HEK293 (cell line): Measurements from ENCODE around the gene DLL4.

Source experiments
- MEIS1 ChIP-seq: sonication (generic); formaldehyde crosslinking; IDR thresholded peaks from 2 replicates; pipeline ENCODE4 v1.8.1; 2022; ENCODE audit warnings: missing genetic modification reagents, mild to moderate bottlenecking, borderline replicate concordance
- SP3 ChIP-seq: fragments of 450-650 bp; formaldehyde crosslinking; IDR thresholded peaks from 2 replicates; pipeline ENCODE4 v1.5.1; 2016; ENCODE audit warnings: missing biosample characterization, missing genetic modification characterization
- YY1 ChIP-seq: fragments of 450-650 bp; formaldehyde crosslinking; IDR thresholded peaks from 2 replicates; pipeline ENCODE4 v1.5.1; 2018; ENCODE audit warnings: missing biosample characterization, missing genetic modification characterization
- ZNF585B ChIP-seq: fragments of 450-650 bp; formaldehyde crosslinking; IDR thresholded peaks from 2 replicates; pipeline ENCODE4 v1.5.1; 2016; ENCODE audit warnings: missing biosample characterization, missing genetic modification characterization
- ZNF621 ChIP-seq: fragments of 450-650 bp; formaldehyde crosslinking; IDR thresholded peaks from 2 replicates; pipeline ENCODE4 v1.5.1; 2017; ENCODE audit warnings: missing biosample characterization, missing genetic modification characterization
- TF ChIP-seq, protein P1 (sequence below): fragments of 450-650 bp; formaldehyde crosslinking; IDR thresholded peaks from 2 replicates; pipeline ENCODE4 v1.5.1; 2016; ENCODE audit warnings: missing biosample characterization, missing genetic modification characterization

DNA sequence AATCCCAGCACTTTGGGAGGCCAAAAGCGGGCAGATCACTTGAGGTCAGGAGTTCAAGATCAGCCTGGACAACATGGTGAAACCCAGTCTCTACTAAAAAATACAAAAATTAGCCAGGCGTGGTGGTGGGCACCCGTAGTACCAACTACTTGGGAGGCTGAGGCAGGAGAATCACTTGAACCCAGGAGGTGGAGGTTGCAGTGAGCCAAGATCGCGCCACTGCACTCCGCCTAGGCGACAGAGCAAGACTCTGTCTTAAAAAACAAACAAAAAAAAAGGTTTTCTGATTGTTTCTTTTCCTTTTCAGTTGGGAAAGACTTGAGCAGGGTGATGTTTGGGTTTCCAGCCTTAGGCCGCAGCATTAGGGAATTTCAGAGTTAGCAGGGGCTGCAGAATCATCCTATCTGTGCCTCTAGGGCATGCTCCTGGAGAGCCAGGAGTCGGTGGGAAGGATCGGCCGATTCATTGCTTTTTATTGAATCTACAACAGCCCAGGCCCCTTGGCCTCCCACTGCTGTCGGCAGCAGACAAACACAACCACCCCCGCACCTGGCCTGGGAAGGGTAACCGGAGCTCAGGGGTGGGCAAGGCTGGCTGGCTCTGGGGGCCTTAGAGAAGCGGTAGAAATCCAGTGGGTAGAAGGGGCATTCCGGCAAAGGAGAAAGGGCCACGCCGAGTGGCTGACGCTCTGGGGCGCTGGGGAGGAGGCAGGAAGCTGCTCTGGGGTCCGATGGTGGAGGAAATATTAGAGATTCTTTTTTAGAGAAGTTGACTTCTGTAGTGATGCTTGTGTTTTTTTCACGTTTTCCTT lies 30.4 kb downstream of the DLL4 start:
- TF ChIP-seq ZNF621 (tag by site-specific recombination), result no peak
- TF ChIP-seq YY1 (tag by site-specific recombination), result no peak
- no peak for TF ChIP-seq MEIS1 (CRISPR knock-in tag)
- TF ChIP-seq, protein P1, sequence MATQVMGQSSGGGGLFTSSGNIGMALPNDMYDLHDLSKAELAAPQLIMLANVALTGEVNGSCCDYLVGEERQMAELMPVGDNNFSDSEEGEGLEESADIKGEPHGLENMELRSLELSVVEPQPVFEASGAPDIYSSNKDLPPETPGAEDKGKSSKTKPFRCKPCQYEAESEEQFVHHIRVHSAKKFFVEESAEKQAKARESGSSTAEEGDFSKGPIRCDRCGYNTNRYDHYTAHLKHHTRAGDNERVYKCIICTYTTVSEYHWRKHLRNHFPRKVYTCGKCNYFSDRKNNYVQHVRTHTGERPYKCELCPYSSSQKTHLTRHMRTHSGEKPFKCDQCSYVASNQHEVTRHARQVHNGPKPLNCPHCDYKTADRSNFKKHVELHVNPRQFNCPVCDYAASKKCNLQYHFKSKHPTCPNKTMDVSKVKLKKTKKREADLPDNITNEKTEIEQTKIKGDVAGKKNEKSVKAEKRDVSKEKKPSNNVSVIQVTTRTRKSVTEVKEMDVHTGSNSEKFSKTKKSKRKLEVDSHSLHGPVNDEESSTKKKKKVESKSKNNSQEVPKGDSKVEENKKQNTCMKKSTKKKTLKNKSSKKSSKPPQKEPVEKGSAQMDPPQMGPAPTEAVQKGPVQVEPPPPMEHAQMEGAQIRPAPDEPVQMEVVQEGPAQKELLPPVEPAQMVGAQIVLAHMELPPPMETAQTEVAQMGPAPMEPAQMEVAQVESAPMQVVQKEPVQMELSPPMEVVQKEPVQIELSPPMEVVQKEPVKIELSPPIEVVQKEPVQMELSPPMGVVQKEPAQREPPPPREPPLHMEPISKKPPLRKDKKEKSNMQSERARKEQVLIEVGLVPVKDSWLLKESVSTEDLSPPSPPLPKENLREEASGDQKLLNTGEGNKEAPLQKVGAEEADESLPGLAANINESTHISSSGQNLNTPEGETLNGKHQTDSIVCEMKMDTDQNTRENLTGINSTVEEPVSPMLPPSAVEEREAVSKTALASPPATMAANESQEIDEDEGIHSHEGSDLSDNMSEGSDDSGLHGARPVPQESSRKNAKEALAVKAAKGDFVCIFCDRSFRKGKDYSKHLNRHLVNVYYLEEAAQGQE (tag by site-specific recombination), result no peak
- TF ChIP-seq ZNF585B, result no peak
- no peak for TF ChIP-seq SP3 (tag by site-specific recombination)
